ENCODE measurements around the gene DENND6B.
A peak's percentile ranks its signal among the peaks of the same experiment; 100 is the strongest.
"Not testable (repeated sequence)": the region's sequence is repeated elsewhere in the genome, so short reads cannot be mapped to it uniquely, and the experiment has no call there.

DENND6B gene

DNA sequence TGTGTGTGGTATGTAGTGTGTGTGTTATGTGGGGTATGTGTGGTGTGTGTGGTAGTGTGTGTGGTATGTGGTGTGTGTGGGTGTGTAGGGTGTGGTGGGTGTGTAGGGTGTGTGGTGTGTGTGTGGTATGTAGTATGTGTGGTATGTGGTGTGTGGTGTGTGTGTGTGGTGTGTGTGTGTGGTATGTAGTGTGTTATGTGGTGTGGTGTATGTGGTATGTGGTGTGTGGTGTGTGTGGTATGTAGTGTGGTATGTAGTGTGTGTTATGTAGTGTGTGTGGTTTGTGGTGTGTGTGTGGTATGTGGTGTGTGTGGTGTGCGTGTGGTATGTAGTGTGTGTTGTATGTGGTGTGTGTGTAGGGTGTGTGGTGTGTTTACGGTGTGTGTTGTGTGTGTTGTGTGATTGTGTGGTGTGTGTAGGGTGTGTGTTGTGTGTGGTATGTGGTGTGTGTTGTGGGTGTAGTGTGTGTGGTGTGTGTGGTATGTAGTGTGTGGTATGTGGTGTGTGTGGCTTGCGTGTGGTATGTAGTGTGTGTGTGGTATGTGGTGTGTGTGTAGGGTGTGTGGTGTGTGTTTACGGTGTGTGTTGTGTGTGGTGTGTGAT lies 12.1 kb upstream of the DENND6B start:
- no peak for DNase-seq

DNA sequence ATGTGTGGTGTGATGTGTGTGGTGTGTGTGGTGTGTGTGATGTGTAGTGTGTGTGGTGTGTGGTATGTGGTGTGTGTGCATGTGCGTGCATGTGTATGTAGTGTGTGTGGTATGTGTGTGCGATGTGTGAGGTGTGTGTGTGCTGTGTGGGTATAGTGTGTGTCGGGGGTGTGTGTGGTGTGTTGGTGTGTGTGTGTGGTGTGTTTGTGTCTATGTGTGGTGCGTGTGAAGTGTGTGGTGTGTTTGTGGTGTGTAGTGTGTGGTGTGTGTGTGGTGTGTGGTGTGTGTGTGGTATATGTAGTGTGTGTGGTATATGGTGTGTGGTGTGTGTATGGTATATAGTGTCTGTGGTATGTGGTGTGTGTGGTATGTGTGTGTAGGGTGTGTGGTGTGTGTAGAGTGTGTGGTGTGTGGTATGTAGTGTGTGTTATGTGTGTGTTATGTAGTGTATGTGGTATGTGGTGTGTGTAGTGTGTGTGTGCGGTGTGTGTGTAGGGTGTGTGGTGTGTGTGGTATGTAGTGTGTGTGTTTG lies 11.3 kb upstream of the DENND6B start:
- no peak for DNase-seq

DNA sequence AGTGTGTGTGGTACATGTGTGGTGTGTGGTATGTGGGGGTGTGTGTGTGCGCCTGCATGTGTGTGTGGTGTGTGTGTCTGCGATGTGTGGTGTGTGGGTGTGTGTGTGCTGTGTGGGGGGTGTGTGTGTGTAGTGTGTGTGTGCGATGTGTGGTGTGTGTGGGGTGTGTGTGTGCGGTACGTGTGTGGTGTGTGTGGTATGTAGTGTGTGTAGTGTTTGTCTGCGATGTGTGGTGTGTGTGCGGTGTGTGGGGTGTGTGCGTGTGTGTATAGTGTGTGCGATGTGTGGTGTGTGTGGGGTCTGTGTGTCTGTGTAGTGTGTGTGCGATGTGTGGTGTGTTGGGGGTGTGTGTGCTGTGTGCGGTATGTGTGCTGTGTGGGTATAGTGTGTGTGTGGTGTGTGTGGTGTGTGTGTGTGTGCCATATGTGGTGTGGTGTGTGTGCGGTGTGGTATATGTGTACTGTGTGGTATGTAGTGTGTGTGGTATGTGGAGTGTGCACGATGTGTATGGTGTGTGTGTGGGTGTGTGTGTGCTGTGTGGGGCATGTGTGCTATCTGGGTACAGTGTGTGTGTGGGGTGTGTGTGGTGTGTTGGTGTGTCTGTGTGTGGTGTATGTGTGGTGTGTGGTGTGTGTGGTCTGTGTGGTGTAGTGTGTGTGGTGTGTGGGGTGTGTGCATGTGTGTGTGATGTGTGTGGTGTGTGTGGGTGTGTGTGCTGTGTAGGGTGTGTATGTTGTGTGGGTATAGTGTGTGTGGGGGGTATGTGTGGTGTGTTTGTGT lies 10.6 kb upstream of the DENND6B start:
- no peak for DNase-seq

DNA sequence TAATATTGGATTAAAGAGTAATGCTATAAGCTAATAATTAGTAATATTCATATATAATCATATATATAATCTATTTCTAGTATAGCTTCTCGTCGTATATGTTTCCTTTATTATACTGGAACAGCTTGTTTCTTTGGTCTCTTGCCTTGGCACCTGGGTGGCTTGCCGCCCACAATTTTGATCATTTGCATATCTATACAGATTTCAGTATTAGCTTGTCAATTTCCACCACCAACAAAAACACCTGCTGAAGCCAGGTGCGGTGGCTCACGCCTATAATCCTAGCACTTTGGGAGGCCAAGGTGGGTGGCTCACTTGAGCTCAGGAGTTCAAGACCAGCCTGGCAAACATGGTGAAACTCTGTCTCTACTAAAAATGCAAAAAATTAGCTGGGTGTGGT lies 7.6 kb upstream of the DENND6B start:
- DNase-seq, result not testable (repeated sequence)

DNA sequence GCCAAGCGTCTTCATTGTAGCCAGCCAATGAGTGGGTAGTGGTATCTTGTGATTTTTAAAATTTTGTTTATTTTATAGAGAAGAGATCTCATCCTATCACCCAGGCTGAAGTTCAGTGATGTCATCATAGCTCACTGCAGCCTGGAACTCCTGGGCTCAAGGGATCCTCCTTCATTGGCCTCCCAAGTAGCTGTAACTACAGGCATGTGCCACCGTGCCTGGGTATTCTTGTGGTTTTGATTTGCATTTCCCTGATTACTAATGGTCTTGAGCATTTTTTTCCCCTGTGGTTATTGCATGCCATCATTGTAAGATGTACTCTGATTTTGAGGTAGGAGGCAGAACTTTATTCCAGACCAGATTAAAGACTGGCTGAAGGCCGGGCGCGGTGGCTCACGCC lies 2.4 kb upstream of the DENND6B start:
- no peak for DNase-seq

DNA sequence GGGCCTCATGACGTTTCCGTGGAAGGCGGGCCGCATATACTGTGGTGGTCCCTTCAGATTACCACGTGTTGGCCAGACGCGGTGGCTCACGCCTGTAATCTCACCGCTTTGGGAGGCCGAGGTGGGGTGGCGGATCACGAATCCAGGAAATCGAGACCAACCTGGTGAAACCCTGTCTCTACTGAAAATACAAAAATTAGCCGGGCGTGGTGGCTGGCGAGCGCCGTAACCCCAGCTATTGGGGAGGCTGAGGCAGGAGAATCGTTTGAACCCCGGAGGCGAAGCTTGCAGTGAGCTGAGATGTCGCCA lies 853 bp upstream of the DENND6B start:
- DNase-seq, result no peak

DNA sequence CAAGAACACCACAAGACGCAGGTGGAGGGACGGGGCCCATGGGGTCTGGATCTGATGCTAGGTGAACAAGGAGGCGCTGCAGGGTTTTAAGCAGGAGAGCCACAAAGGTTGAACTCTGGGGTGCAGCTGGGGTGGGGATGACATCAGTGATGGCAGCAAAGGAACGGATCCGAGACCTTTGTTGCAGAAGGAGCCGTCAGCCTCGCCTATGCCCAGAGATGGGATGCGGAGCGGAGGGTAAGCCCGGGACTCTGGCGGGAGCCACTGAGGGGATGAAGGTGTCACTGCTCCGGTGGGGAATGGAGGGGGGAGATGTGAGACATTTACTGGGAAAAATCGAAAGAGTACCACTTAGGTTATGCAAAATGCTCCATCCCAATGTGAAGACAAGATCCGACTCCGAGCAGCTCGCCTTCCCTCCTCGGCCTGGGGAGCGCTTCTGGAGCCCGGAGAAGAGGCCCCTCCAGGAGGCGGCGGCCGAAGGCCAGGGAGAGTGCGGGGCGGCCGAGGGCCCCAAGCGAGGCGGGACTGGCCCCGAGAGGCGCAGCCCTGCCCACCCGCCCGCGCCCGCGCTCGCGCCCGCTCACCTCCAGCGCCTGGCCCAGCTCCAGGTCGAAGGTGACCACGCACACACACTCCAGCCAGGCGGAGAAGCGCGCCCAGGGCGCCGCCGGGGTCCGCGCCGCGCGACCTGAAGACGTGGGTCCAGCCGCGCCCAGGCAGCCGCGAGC lies 422 bp downstream of the DENND6B start:
- peak; percentile 78 for DNase-seq

DNA sequence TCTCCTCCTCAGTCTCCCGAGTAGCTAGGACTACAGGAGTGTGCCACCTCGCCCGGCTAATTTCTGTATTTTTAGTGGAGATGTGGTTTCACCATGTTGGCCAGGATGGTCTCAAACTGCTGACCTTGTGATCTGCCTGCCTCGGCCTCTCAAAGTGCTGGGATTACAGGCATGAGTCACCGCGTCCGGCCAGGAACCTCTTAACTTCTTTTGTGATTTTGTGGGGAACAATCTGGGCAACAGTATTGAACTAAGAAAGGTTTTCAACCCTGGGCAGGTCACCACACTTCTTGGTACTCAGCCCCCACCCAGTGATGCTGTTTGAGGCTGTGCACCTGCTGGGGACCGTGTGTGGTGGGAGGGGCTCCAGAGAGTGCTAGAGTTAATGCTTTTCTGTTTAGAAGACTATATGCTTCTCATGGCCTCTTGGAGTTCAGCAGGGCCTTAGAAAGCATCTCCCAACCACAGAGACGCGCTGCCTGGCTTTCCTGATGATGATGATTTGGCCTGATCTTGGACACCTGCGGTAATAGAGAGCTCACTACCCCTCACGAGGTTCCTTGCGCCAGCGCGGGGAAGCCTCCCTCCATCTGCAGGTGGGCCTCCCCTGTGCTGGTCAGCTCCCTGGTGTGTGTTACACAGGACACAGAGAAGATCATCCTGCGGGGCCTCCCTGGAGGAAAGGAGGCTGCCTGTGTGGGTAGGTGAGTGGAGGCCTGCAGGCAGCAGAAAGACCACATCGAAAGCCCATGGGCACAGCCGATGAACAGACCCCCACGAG lies 1.2 kb downstream of the DENND6B start:
- DNase-seq, result no peak

DNA sequence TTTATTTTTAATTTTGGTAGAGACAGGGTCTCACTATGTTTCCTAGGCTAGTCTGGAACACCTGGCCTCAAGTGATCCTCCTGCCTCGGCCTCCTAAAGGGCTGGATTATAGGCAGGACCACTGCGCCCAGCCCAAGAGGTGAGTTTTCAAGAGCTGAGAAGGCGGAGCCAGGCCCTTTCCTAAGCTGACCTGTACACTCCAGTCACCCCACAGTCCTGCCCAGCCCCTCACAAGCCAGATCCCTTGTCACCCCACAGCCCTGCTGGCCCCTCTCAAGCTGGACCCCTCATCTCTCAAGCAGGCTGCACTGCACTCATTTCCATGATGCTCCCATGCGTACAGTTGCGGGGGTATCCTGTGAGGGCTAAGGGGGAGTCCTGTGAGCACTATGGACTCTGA lies 2.9 kb downstream of the DENND6B start:
- DNase-seq, result no peak

DNA sequence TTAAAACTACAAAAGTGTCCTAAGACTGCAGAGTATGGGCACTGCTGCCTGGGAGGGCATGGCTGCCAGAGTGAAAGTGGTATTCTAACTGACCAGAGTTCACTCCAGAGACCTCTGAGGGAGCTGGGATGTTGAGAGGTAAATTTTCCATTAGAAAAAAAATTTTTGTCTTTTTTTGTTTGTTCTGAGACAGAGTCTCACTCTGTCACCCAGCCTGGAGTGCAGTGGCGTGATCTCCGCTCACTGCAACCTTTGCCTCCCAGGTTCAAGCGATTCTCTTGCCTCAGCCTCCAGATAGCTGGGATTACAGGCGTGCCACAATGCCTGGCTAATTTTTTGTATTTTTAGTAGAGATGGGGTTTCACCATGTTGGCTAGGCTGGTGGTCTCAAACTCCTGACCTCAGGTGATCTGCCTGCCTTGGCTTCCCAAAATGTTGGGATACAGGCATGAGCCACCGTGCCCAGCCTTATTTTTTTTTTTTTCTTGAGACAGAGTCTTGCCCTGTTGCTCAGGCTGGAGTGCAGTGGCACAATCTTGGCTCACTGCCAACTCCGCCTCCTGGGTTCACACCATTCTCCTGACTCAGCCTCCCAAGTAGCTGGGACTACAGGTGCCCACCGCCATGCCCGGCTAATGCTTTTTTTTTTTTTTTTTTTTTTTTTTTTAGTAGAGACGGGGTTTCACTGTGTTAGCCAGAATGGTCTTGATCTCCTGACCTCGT lies 4.3 kb downstream of the DENND6B start:
- not testable (repeated sequence) for DNase-seq

DNA sequence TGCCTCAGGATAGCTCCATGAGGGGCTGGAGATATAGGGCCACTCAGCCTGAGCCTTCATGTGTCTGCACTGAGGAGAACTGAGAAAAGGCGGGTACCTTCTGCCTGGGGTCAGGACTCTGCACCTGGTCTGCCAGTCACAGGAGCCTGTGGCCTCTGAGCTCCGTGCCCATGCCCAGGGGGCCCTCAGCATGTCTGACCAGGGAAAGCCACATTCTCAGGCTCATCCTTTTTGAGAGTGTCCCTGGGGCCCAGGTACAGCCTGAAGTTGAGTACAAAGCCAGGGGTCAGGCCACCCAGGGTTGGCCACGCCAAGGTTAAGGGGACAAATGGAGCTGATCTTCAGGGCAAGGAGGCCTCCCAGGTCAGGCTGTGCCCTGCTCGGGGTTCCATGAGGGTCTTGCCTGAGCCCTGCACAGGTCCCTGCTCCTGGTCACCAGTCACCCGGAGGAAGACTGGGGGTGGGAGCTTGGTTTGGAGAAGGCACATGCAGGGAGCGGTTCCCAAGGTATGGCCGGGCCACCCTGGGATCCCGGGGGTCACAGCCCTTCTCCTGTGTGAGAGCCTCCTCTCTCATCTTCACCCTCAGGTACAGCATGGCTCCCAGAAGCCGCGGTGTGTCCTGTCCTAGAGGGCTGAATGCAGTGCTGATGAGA lies 6.0 kb downstream of the DENND6B start:
- no peak for DNase-seq

DNA sequence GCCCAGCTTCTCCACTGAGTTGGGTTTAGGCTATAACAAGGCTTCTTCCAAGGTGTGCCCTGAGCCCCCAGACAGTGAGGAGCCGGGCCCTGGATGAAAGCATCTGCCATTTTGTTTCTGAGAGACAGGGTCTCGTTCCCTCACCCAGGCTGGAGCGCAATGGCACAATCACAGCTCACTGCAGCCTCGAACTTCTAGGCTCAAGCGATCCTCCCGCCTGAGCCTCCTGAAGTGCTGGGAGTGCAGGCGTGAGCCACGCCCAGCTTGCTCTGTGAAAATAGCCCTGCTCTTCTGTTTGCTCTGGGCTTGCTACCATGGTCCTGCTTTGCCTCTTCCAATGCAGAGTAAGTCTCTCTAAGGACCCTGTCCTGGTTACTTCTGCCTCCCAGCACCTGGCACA lies 6.7 kb downstream of the DENND6B start:
- DNase-seq, result no peak

DNA sequence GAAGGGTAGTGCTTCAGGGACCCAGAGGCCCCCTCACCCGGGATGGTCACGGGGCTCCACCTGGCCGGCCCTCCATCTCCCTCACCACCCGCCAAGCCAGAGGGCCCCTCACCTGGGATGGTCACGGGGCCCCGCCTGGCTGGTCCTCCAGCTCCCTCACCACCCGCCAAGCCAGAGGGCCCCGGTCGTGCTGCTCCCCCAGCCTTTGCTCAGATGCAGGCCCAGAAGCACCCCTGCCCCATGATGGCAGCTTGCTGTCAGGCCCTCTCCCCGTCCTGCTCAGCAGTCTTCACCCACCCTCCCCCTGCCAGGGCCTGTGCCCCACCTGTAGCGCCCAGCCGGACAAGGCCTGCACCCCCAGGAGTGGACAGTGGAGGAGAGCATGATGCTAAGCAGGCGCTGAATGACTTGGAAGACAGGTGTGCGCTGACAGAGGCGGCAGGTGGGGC lies 7.3 kb downstream of the DENND6B start:
- no peak for DNase-seq

DNA sequence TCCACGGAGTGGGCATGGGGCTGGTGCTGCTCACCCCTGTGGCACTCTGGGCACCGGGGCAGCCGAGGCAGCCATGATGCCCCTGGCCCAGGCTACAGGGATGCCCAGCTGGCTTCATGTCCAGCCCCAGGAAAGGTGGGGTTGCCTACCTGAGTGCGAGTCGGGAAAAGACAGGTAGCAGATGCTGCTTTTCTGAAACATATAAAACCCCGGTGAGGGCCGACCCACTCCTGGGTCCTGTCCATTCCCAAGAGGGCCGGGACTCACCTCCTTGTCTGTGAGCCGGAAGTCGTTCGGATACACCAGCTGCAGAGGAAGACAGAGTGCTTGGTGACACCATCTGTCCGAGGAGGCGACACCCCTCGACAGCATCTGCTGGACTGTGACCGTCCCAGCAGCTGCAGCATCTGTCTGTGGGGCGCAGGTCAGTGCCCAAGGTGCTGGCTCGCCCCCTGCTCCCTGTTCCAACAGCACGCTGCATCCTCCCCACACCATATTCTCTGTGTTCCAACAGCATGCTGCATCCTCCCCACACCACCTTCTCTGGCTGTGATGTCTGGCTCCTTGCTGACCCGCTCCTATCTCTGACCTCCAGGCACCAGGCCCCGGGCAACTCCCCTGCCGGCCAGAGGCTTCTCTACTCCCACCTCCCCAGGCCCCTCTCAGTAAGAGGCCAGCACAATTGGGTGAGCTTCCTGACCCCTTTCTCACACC lies 8.0 kb downstream of the DENND6B start:
- no peak for DNase-seq

DNA sequence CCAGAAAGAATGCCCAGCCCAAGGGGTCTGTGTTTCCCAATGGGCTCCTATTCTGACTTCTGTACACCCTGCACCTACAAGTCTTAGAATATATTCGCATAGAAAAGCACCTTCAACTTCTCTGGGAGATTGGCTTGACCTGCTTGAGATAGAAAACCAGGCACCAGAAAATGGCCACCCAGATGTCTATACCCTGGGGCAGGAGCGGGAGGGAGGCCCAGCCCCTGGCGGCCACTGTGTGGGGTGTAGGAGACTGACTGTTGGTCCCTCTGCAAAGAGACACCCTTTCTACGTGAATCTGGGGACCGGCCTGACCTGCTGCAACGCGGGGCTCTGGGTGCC lies 8.5 kb downstream of the DENND6B start:
- no peak for DNase-seq

DNA sequence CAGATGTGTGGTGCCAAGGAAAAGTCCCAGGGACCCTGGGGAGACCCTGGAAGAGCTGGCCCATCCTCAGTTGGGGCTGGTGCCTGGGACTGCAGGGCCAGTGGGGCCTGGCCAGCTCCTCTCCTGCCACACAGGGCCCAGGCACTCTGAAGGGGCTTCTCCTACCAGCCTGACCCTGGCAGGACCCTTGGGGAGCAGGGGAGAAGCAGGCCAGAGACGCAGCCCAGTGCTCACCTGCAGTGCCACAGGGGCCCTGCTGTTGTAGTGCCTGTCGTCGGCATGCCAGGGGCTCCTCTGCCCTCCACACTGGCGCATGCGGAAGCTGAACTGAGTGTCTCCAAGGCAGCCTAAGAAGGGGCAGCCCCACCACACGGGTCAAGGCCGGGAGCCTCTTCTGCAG lies 9.1 kb downstream of the DENND6B start:
- DNase-seq, result no peak

DNA sequence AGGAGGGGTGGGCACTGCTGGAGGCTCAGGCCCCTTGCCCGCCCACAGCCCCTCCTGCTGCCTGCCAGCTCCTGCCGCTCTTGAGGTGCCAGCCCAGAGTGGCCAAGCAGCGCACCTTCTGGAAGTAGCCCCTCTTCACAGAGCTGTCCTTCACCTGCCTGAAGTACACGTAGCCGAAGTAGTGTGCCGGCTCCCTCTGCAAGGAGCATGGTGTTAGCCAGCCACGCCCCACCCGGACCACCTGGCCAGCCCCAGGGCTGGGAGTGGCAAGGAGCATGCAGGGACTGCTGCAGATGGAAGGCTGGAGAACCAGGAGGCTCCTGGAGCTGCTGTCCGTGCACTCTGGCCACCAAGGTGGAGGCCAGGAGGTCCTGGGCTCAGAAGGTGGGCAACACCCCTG lies 9.6 kb downstream of the DENND6B start:
- DNase-seq, result no peak

DNA sequence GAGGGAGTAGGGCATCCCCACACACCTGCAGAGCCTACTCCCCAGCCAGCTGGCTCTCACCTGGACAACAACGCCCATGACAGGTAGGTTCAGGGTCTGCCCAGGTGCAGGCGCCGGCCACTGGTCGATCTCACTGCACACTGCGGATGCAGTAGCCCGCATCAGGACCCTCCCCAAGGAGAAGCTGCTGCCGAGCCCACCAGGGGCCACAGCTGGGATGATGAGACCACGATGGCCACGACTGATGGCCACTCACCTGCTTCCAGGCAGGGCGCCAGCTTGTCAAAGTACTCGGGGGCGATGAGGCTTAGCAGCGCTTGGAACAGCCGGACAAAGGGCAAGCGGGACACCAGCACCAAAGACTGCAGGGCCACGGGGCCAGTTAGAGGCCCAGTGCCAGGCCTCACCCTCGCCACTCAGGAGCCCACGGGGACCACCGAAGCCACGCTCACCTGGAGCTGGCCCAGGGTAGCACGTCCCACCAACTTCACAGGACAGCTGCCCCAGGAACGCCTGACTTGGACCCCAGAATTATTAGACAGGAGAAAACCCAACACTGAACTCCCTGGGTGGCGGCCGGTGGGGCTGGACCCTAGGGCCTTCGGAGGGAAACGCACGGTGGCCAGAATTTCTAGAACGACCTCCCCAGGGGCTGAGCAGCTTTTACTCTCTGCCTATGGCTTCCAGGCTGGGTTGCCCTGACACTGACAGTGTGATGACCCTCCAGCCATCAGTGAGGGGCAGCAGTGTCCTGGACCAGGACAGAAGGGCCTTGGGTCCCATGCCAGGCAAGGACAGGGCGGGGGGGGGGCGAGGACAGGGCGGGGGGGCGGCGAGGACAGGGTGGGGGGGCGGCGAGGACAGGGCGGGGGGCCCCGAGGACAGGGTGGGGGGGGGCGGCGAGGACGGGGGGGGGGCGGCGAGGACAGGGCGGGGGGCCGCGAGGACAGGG lies 10.4 kb downstream of the DENND6B start:
- DNase-seq, result no peak

DNA sequence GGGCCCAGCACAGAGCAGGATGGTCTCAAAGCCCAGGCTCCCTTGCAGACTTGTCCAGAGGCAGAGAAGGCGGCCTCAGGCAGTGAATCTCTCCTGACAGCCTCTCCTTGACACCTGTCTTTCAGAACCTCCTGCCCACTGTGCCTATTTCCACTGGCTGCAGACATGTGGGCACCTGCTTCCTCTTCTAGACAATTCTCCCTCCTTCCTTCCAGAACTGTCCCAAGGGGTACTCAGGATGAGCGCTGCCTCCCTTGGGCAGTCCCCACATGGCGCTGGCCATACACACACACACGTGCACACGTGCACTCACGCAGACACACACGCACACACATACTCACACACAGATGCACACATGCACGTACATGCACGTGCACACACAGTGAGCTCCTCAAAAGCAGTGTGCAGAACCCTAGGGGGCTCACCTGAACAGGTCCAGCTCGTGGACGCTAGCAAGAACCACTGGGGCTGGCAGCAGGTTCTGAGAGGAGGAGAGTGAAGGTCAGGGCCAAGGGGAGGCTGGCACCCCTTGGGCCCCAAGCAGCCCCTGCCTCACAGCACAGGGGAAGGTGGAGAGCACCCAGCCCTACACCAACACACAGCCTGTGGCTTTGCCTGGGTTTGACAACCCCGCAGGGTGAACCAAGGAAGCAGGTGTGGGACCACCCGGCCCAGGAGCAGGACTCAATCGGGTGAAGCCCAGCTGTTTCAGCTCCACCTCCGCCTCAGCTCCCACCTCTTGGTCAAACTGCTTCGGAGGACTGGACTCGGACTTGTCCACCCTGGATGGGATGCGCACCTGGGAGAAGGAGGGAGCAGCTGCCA lies 11.3 kb downstream of the DENND6B start:
- DNase-seq, result no peak

Measured in right kidney (tissue), 1 donor.